Right ventricle myocardium inferior (tissue), 1 donor: Measurements from ENCODE around the gene EEA1. TPM values are rescaled to one million over a fixed set of nuclear protein-coding genes. Genes with fewer than 3 reads are reported as not detected.
"Not testable (repeated sequence)": the region's sequence is repeated elsewhere in the genome, so short reads cannot be mapped to it uniquely, and the experiment has no call there.

Experiments used
- ATAC-seq: fragments of 200-7000 bp; cut with Tn5 transposase; one replicate; pipeline ENCODE4 v1.9.1; 2020; ENCODE audit warnings: mild to moderate bottlenecking, moderate library complexity
- DNase-seq: peaks from one replicate; pipeline ENCODE4 v3.0.0; 2021; ENCODE audit errors: missing footprints
- intact Hi-C: fragments of 100-400 bp; cut with DNase I; formaldehyde crosslinking; loops from one replicate; pipeline ENCODE4 v1.11.0; 2022
- total RNA-seq: library from RNA; stranded (reverse); fragmentation: NEBNext Ultra II Directional; extraction: Animal tissue kit (Norgen Biotek cat#: 25700); gene quantifications from one replicate; pipeline ENCODE4 v1.2.1, GENCODE V29; 2021
- donor health status: DM: no; HTN: yes; CAD: no; lungs with severe emphysema.

The EEA1 gene
- total RNA-seq, 1 donor from 2014 or later: 25.8 TPM

DNA sequence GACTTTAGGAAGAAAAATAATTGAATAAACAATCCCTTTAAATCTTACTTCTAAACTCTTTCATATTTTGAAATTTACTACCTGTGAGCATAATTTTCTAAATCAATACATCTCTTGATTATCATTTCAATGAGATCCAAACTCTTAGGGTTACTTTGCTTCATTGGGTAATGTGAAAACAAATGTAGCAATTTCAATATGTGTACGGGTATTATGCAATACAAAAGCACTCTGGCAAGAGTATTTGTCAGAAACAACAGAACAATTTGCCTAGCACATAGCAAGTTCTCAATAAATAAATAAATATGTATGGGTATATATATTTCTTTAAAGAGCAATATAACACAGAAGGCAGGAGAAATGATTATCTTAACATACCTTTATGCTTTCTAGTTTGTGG, 149.2 kb downstream of the EEA1 start:
- no peak for ATAC-seq
- intact Hi-C loops: no loop called here
- DNase-seq: no peak

DNA sequence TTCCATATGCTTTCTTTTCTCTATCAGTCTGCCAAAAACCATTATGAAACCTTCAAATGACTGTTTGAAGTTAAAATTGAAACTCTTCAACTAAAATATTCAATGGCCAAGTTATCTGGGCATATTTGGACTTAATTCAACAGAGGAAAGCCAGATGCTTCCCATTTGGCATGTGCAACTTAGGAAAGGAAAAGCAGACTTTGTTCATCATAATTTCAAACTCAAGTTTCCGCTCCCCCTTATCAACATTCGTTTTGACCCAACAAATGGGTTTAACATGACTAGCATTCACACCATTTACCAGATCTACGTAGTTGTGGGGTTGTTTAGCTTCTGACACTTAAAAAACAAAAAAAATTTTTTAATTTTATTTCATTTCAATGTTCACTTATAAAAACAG, 150.6 kb downstream of the EEA1 start:
- intact Hi-C loops: no loop called here
- no peak for DNase-seq
- ATAC-seq: no peak

- intact Hi-C loops: no loop called here
- ATAC-seq: no peak
- DNase-seq: no peak
Measured at GRCh38 chr12:92775416-92775815, 153.7 kb downstream of the EEA1 start.

DNA sequence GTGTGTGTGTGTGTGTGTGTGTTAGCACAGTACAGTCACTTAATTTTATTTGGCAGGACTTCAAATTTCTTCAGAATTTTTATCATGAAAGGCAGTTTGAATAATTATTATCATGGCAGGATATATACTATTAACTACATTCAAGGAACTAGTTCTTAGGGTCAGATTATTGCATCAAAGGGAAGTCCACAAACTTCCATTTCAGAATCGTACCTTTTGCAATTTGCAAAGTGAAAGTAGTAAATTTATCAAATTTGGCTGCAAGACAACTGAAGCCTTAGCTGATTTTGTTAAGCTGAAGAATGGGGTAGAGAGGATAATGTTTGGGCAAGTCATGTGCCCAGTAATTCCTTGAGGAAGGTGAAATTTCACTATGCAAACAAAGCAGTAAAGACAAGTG, 158.1 kb downstream of the EEA1 start:
- intact Hi-C loops: no loop called here
- ATAC-seq (no peak), DNase-seq (no peak)

- intact Hi-C loops: no loop called here
- ATAC-seq: peak; percentile 63
- DNase-seq: no peak
Measured at GRCh38 chr12:92769124-92769901, 159.8 kb downstream of the EEA1 start.

DNA sequence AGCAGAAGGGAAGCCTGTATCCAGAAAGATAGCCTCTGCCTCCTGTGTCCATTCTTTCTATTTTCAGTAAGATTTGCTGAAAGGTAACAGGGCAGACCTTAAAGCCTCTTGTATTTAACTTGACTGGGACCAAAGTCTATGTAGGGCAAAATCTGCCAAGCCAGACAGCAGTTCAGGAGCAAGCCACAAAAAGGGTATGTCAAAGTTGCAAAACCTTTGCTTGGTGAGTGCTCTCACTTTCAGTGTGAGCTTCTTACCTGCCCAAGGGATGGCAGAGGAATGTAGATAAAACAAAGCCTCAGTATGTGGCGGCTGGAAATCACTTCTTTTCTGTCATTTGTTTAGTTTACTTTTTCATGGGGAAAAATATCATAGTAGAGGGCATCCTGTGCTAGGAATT, 163.2 kb downstream of the EEA1 start:
- DNase-seq (no peak), ATAC-seq (no peak)
- intact Hi-C loops: no loop called here

GRCh38 chr12:92764831-92765230, 164.3 kb downstream of the EEA1 start:
- intact Hi-C loops: no loop called here
- DNase-seq (no peak), ATAC-seq (no peak)

GRCh38 chr12:92762773-92763172, 166.3 kb downstream of the EEA1 start:
- intact Hi-C loops: no loop called here
- DNase-seq: no peak
- ATAC-seq: no peak

GRCh38 chr12:92759634-92760268, 169.3 kb downstream of the EEA1 start:
- intact Hi-C loops: no loop called here
- no peak for DNase-seq
- ATAC-seq: no peak

GRCh38 chr12:92757597-92758121, 171.4 kb downstream of the EEA1 start:
- intact Hi-C loops: no loop called here
- peak; percentile 58 for ATAC-seq

DNA sequence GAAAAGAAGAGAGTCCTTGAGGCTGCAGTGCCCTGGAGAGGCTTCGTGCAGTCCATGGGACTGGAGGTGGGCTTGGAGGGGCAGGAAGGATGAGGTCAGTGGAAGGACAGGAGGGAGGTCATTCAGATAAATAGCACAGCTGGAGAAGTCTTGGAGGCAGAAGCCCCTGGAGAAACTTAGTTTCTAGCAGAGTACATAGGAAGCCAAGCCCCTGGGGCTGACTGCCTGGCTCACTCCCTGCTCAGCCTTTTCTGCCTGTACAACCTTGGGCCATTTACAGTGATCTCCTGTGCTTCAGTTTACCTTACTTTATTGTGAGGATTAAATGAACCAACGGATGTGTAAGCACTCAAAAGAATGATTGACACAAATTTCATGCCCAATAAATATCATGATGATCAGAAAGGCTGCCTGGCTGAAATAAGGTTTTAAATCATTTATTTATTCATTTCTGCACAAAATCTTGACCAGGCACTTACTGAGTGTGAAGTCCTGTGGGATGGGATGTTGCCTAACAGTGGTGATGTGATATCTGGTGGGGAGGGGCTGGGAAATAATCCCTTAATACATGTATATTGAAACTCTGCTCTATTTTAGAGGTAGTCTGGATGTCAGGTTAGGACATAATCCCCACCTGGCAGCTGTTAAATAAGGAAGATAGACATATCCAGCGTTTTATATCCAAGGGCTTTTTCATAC, 172.0 kb downstream of the EEA1 start:
- ATAC-seq: peak; percentile 75
- DNase-seq: no peak
- intact Hi-C loops: no loop called here

More at GRCh38 chr12:92757597-92758121, 171.4 kb downstream of the EEA1 start:
- no peak for DNase-seq

DNA sequence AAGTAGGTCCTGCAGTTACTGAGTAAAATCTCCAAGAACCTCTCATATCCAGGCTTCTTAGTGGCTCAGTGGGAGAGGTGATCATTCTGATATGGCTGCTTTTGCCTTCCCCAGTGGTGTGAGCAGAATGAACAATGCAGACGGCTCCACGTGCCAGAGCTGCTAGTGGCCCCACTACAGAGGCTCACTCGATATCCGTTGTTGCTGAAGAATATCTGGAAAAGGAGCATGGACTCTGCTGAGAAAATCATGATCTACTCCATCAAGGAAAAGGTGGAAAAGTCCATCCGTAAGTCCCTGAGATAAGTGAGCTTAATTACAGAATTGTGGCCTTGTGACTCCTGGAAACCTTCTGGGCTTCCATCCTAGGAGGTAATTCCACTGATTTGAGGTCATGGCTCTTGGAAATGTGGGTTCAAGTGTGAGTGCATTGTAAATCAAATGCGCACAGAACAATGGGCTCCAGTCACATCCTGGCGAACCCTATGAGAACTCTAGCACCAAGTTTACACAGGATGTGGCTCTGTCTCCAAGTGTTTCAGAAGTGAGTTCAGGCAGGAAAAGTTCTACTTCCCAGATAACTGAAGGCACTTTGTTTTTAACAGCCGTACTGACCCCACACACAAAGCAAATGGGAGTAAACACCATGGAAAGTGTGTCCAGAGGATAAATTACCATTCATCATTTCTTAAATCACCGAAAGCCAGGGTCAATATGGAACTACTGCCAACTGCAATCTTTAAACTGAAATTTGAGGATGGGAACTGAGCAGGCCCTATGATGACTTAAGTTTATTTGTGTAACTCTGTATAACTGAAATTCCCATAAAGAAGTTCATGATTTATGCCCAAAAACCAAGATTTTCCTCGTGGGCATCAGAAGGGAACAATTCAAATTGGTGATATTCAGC, 174.9 kb downstream of the EEA1 start:
- ATAC-seq (no peak), DNase-seq (no peak)
- intact Hi-C loops: no loop called here

- intact Hi-C loops, ATAC-seq, DNase-seq: not testable (repeated sequence)
Measured at GRCh38 chr12:92749691-92750090, 179.4 kb downstream of the EEA1 start.

DNA sequence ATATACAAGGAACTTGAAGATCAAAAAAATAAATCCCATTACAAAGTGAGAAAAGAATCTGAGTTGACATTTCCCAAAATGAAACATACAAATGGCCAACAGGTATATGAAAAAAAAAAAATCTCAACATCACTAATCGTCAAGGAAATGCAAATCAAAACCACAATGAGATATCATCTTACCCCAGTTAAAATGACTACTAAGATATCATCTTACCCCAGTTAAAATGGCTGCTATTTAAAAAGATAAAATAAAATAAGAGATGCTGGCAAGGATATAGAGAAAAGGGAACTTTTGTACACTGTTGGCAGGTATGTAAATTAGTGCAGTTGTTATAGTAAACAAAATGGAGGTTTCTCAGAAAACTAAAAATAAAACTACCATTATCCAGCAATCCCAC, 181.9 kb downstream of the EEA1 start:
- DNase-seq (no peak), ATAC-seq (no peak)
- intact Hi-C loops: no loop called here

GRCh38 chr12:92745856-92746550, 183.1 kb downstream of the EEA1 start:
- ATAC-seq: peak; percentile 96
- intact Hi-C loops: no loop called here
- peak; percentile 88 for DNase-seq

- ATAC-seq (no peak), DNase-seq (no peak)
- intact Hi-C loops: no loop called here
Measured at GRCh38 chr12:92743026-92743425, 186.1 kb downstream of the EEA1 start.

GRCh38 chr12:92740411-92740810, 188.7 kb downstream of the EEA1 start:
- ATAC-seq (no peak), DNase-seq (no peak)
- intact Hi-C loops: no loop called here

DNA sequence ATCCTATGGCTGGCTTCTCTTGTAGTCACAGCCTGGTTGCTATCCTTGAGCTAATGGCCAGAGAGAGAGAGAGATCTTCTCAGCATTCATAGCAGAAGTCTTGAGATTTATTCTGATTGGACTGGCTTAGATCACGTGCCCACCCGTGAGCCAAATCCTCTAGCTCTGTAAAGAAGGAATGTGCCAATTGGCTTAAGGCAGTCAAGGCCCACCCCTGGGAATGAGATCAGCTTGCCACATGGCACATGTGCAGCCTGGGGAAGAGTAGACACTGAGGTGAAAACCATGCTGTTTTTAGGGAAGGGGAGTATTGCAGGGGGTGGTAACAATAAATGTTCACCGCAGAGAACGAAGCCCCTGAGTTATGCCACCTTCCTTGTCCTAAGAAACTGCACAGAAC, 190.0 kb downstream of the EEA1 start:
- intact Hi-C loops: no loop called here
- no peak for ATAC-seq
- no peak for DNase-seq
